Small intestine (tissue), 7 donors: ENCODE data around the gene EEA1. TPM values are rescaled to one million over a fixed set of nuclear protein-coding genes. Genes with fewer than 3 reads are reported as not detected.
A peak's percentile ranks its signal among the peaks of the same experiment; 100 is the strongest.

Experiments
- DNase-seq, 2 donors: peaks; one replicate each; pipeline versions ENCODE4 v3.0.0 to v3.0.0-alpha.2; 2013
- FAIRE-seq: peaks from 2 replicates; lab custom pipeline; 2012; peaks lifted over from hg19 to GRCh38; lab: Jason Lieb, UNC
- H3K27ac ChIP-seq, 3 donors: one replicate each; pipeline ENCODE4 v1.5.1; 2013; ENCODE audit warnings: low read length in 2 of 3, mild to moderate bottlenecking in 2 of 3, control low read depth in 1 of 3, inconsistent platforms in 1 of 3, low read depth in 1 of 3, moderate library complexity in 1 of 3
- H3K27me3 ChIP-seq, 3 donors: one replicate each; pipeline ENCODE4 v1.6.1; 2013; ENCODE audit warnings: low read length in 3 of 3, inconsistent platforms in 1 of 3; ENCODE audit not compliant: control insufficient read depth in 3 of 3, insufficient read depth in 3 of 3
- H3K36me3 ChIP-seq, 3 donors: one replicate each; pipeline ENCODE4 v1.6.1; 2013; ENCODE audit warnings: low read length in 3 of 3, inconsistent platforms in 1 of 3, low read depth in 1 of 3, mild to moderate bottlenecking in 1 of 3, moderate library complexity in 1 of 3; ENCODE audit not compliant: control insufficient read depth in 3 of 3, insufficient read depth in 2 of 3
- H3K4me1 ChIP-seq, 3 donors: one replicate each; pipeline ENCODE4 v1.6.1; 2013; ENCODE audit warnings: low read length in 2 of 3, inconsistent platforms in 1 of 3, low read depth in 1 of 3, mild to moderate bottlenecking in 1 of 3, moderate library complexity in 1 of 3; ENCODE audit not compliant: control insufficient read depth in 3 of 3, insufficient read depth in 2 of 3
- H3K4me3 ChIP-seq, 3 donors: one replicate each; pipeline ENCODE4 v1.5.1; 2013; ENCODE audit warnings: low read length in 3 of 3, control low read depth in 1 of 3, inconsistent platforms in 1 of 3, low read depth in 1 of 3, mild to moderate bottlenecking in 1 of 3, moderate library complexity in 1 of 3
- H3K9me3 ChIP-seq, 2 donors: one replicate each; pipeline ENCODE4 v1.6.1; 2013; ENCODE audit warnings: low read depth in 1 of 2, low read length in 1 of 2; ENCODE audit not compliant: control insufficient read depth in 2 of 2, insufficient read depth in 1 of 2
- WGBS, 3 donors: extraction: QIAGEN DNeasy Blood & Tissue Kit; methylation state at CpG; one replicate each; pipeline ENCODE4 v1.1.7; 2013; 5-methylcytosine and 5-hydroxymethylcytosine counted together
- polyA plus RNA-seq, 4 donors: library from polyadenylated mRNA; stranded (reverse) in 3 of 4; unstranded in 1 of 4; fragments of 200-250 nt in 3 of 4; fragments of 120-200 nt in 1 of 4; gene quantifications; one replicate each; pipeline versions ENCODE4 v1.2.1 to v1.2.3, GENCODE V29; 2013
- donor health status: healthy with polysubstance abuse.
- donor health status: control.
- donor health status: control.
- donor health status: Bipolar disorder and iron deficiency.
- donor health status: healthy.

Gene EEA1
- polyA plus RNA-seq, 4 donors: 3.0 to 15.6 (median 3.7) TPM

- H3K4me1 ChIP-seq: no peaks in the 10 kb centered on the region
- H3K9me3 ChIP-seq: no peaks in the 10 kb centered on the region
- H3K4me3 ChIP-seq: no peak overlapping the region
- H3K27ac ChIP-seq: no peak overlapping the region
- FAIRE-seq: peak; percentile 53
- DNase-seq: peak; percentile 78 to 80
- WGBS, 3 donors: 68 to 76% (median 72%) methylated on average over 1 of the region's 1 CpG
- no peaks in the 10 kb centered on the region for H3K27me3 ChIP-seq
- peaks cover 0 to 10% (median 2%) of the 10 kb centered on the region in 3 donors for H3K36me3 ChIP-seq
Observed at GRCh38 chr12:92784797-92785562, 144.1 kb downstream of the EEA1 start.

DNA sequence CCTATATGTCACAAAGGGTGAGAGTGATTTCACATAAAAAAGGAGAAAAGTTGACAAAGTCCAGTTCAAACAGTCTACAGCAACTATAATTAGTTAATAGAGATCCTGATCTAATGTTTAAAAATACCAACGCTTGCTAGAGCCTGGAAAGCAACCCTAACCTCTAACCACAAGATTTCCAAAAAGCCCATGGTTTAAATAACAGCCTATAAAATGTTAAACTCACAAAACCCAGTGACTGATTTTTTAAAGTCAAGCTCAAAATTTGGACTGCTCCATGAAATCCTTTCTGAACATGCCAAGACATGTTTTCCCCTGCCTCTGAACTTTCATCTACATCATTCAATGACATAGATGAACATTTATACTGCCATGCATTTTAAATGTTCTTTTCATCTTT is 144.7 kb downstream of the EEA1 start:
- Histone ChIP-seq H3K27me3 (no peaks in the 10 kb centered on the region), H3K27ac (no peak overlapping the region), H3K4me1 (no peaks in the 10 kb centered on the region), H3K9me3 (no peaks in the 10 kb centered on the region), H3K4me3 (no peak overlapping the region), H3K36me3 (peaks cover 0 to 8% (median 2%) of the 10 kb centered on the region in 3 donors)
- DNase-seq: no peak
- 72 to 83% (median 81%) methylated on average over 1 of the region's 1 CpG for WGBS, 3 donors
- FAIRE-seq: no peak

- WGBS, 3 donors: 78 to 93% (median 85%) methylated on average over 1 of the region's 1 CpG
- DNase-seq (no peak), FAIRE-seq (no peak)
- Histone ChIP-seq H3K27me3 (no peaks in the 10 kb centered on the region), H3K4me1 (no peaks in the 10 kb centered on the region), H3K4me3 (no peak overlapping the region), H3K27ac (no peak overlapping the region), H3K36me3 (peaks cover 0 to 9% (median 7%) of the 10 kb centered on the region in 3 donors), H3K9me3 (no peaks in the 10 kb centered on the region)
Observed at GRCh38 chr12:92779902-92780301, 149.2 kb downstream of the EEA1 start.

- Histone ChIP-seq H3K4me1 (no peaks in the 10 kb centered on the region), H3K27ac (no peak overlapping the region), H3K36me3 (peaks cover 0 to 9% (median 7%) of the 10 kb centered on the region in 3 donors), H3K9me3 (no peaks in the 10 kb centered on the region), H3K4me3 (no peak overlapping the region), H3K27me3 (no peaks in the 10 kb centered on the region)
- 76 to 93% (median 88%) methylated on average over 3 of the region's 3 CpGs for WGBS, 3 donors
- DNase-seq (no peak), FAIRE-seq (no peak)
Observed at GRCh38 chr12:92778525-92778924, 150.6 kb downstream of the EEA1 start.

GRCh38 chr12:92775416-92775815 is 153.7 kb downstream of the EEA1 start:
- DNase-seq: no peak
- H3K27ac ChIP-seq: no peak overlapping the region
- no peaks in the 10 kb centered on the region for H3K27me3 ChIP-seq
- peaks cover 0 to 2% (median 0%) of the 10 kb centered on the region in 3 donors for H3K4me1 ChIP-seq
- no peak for FAIRE-seq
- H3K4me3 ChIP-seq: no peak overlapping the region
- no peaks in the 10 kb centered on the region for H3K9me3 ChIP-seq
- H3K36me3 ChIP-seq: peaks cover 0 to 7% (median 0%) of the 10 kb centered on the region in 3 donors

DNA sequence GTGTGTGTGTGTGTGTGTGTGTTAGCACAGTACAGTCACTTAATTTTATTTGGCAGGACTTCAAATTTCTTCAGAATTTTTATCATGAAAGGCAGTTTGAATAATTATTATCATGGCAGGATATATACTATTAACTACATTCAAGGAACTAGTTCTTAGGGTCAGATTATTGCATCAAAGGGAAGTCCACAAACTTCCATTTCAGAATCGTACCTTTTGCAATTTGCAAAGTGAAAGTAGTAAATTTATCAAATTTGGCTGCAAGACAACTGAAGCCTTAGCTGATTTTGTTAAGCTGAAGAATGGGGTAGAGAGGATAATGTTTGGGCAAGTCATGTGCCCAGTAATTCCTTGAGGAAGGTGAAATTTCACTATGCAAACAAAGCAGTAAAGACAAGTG is 158.1 kb downstream of the EEA1 start:
- H3K27ac ChIP-seq: no peak overlapping the region
- DNase-seq: no peak
- H3K36me3 ChIP-seq: no peaks in the 10 kb centered on the region
- no peak for FAIRE-seq
- H3K4me1 ChIP-seq: peaks cover 0 to 9% (median 0%) of the 10 kb centered on the region in 3 donors
- no peaks in the 10 kb centered on the region for H3K9me3 ChIP-seq
- no peak overlapping the region for H3K4me3 ChIP-seq
- WGBS, 3 donors: 11 to 52% (median 24%) methylated on average over 1 of the region's 1 CpG
- no peaks in the 10 kb centered on the region for H3K27me3 ChIP-seq

DNA sequence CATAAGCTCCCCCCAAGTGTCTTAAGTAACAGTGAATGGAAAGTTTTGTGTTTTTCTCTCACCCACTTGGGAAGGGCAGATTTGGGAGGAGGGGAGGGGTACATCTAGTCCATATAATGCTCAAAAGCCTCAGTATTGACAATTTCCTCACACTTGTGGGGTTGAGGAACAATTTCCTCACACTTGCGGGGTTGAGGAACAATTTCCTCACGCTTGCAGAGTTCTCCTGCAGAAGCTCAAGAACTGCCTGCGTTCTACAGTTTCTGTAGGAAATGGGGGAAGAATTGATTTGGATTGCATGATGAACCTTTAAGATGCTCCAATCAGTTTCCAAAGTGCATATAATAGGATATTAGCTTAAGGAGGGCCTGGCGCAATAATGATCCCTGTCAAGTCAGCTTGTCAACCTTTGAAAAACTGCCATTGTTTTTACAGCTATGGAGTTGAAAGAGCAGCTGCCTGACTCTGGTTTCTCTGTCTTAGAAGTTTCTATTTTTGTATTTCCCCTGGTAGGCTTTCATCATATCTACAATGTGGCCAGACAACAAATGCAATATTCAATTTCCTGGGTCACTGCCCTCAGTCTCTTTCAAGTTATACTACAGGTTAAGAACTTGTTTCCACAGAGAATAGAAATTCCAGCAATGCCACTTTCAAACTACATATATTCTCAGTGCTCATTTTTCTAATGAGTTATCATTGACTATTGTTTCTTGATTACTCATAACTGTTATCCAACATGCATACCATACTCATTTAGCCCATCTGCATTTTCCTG is 159.8 kb downstream of the EEA1 start:
- 72 to 91% (median 89%) methylated on average over 4 of the region's 4 CpGs for WGBS, 3 donors
- FAIRE-seq (peak; percentile 10), DNase-seq (peak in 1 of 2 donors; percentile 10)
- H3K27ac ChIP-seq: peak overlapping the region in 1 of 3 donors; percentile 32
- no peaks in the 10 kb centered on the region for H3K9me3 ChIP-seq
- H3K4me1 ChIP-seq: peaks cover 0 to 9% (median 0%) of the 10 kb centered on the region in 3 donors
- H3K36me3 ChIP-seq: no peaks in the 10 kb centered on the region
- no peak overlapping the region for H3K4me3 ChIP-seq
- no peaks in the 10 kb centered on the region for H3K27me3 ChIP-seq

- H3K4me3 ChIP-seq: no peak overlapping the region
- H3K4me1 ChIP-seq: peaks cover 0 to 7% (median 0%) of the 10 kb centered on the region in 3 donors
- no peaks in the 10 kb centered on the region for H3K36me3 ChIP-seq
- no peak overlapping the region for H3K27ac ChIP-seq
- FAIRE-seq (no peak), DNase-seq (no peak)
- no peaks in the 10 kb centered on the region for H3K27me3 ChIP-seq
- H3K9me3 ChIP-seq: peaks cover 0 to 2% of the 10 kb centered on the region in 2 donors
- WGBS, 3 donors: 70 to 83% (median 76%) methylated on average over 1 of the region's 1 CpG
Observed at GRCh38 chr12:92765871-92766270, 163.2 kb downstream of the EEA1 start.
